NB4 (cell line): ENCODE data around the gene EHMT2.
"Not testable (repeated sequence)": the region's sequence is repeated elsewhere in the genome, so short reads cannot be mapped to it uniquely, and the experiment has no call there.

Source experiments
- DNase-seq: peaks from one replicate; pipeline ENCODE4 v3.0.0; 2010; ENCODE audit warnings: low read depth
- H3K4me3 ChIP-seq: one replicate; pipeline ENCODE4 v1.5.1; 2011; ENCODE audit warnings: mild to moderate bottlenecking, low read depth, low read length, moderate library complexity
- CTCF ChIP-seq: IDR thresholded peaks from one replicate; pipeline ENCODE4 v1.5.1; 2012; ENCODE audit warnings: low read depth, low read length
- MAX ChIP-seq: IDR thresholded peaks from 2 replicates; pipeline ENCODE4 v1.6.1; 2011; ENCODE audit warnings: low read depth, low read length
- MYC ChIP-seq: IDR thresholded peaks from 2 replicates; pipeline ENCODE4 v1.6.1; 2011; ENCODE audit warnings: low read depth, low read length
- POLR2A ChIP-seq: IDR thresholded peaks from 2 replicates; pipeline ENCODE4 v1.6.1; 2011; ENCODE audit warnings: mild to moderate bottlenecking; ENCODE audit not compliant: insufficient read length; ENCODE audit errors: extremely low read depth

The EHMT2 gene

DNA sequence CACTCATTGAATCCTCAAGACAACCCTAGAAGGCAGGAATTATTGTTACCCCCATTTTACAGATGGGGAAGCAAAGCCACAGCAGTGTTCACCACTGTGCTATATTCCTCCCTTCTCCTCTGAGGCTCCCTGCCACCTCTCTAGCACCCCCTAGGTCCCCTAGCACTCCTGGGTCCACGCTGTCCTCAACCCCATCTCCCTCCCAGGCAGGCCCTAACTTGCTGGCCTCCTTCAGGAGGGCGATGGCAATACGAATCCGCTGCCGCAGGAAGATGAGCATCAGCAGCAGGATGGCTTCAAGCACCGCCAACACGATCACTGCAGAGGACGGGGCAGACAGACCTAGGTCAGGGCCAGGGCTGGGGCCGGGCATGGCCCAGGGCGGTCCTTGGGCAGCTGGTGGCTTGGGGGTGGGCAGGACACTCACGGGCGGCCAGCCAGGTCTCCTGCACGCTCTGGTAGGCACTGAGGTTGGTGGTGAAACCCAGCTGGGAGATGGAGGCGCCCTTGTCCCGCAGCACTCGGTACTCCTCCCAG, 27.0 kb downstream of the EHMT2 start:
- TF ChIP-seq MYC (no peak), CTCF (peak; percentile 25)

GRCh38 chr6:31869343-31869742, 28.2 kb downstream of the EHMT2 start:
- DNase-seq: no peak
- no peak overlapping the region for H3K4me3 ChIP-seq
- no peak for TF ChIP-seq MAX
- TF ChIP-seq POLR2A: no peak
- TF ChIP-seq MYC: no peak
- no peak for TF ChIP-seq CTCF

More for the DNA sequence above, 27.0 kb downstream of the EHMT2 start:
- no peak overlapping the region for H3K4me3 ChIP-seq
- DNase-seq: peak; percentile 30

- H3K4me3 ChIP-seq, DNase-seq: not testable (repeated sequence)
These were observed 28.9 kb downstream of the EHMT2 start for GRCh38 chr6:31868658-31868971.

GRCh38 chr6:31865205-31866118, 32.0 kb downstream of the EHMT2 start:
- H3K4me3 ChIP-seq: no peak overlapping the region
- DNase-seq: no peak

DNA sequence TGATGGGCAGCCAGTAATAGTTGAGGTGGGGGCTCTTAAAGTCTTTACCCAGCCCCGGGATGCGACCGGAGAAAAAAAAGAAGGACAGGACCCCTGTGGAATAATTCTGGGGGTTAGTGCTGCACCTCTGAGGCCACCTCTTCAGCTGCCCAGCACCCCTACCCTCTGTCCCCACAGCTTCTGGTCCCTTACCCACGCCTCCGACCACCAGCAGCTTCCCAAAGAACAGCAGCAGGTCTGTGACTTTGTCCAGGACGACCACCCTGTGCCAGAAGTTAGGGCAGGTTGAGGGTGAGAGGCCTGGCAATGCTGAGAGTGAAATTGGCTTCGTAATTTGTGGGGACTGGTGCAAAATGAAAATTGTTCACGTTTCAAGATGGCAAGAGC, 32.7 kb downstream of the EHMT2 start:
- no peak for TF ChIP-seq MAX
- no peak for TF ChIP-seq MYC
- no peak for TF ChIP-seq CTCF
- no peak for DNase-seq
- no peak overlapping the region for H3K4me3 ChIP-seq

More at GRCh38 chr6:31865205-31866118, 32.0 kb downstream of the EHMT2 start:
- TF ChIP-seq MYC: no peak

- not testable (repeated sequence) for DNase-seq
- peak overlapping the region; percentile 85 for H3K4me3 ChIP-seq
These were observed 33.4 kb downstream of the EHMT2 start for GRCh38 chr6:31864123-31864562.

DNA sequence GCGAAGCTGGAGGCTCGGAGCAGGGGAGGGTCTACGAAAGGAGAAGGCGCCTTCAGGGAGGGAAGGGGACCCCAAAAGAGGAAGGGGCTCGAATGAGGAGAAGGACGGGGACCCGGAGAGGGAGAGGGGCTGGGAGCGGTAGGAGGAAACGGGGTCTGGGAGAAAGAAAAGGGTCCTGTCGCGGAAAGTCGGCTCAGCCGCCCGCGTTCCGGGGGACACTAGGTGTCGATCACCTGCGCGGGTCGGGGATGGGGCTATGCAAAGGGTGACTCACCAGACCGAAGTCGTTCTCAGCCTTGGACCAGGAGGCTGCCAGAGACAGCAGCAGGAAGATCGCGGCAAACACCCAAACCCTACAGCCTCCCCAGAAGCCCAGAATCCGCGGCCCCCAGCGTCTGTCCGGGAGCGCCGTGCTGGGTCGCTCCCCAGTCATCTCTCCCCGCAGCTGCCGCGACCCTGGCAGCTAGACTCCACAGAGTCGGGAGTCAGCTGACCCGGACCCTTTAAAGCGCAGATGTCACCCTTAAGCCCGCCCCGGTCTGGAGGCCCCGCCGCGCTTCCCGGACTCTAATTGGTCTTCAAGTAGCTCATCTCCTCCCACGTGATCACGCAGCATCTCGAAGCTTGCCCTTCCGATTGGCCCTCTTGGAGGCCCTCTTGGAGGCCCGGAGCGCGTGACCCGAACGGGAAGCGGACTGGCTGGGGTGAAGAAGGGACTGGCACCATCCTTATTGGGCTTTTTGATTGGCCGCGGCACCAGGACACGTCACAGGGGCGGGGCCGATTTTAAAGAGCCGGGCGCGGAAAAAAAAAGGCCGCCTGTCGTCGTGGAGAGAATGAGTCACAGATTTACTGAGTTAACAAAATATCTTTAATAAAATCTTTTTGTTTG, 34.9 kb downstream of the EHMT2 start, which contains the start of gene NEU1:
Gene NEU1, minus strand, starts transcription at position 478 of the 892 bp plus-strand sequence. Its CDS starts 45 bp downstream, at position 433.
- TF ChIP-seq CTCF (no peak), POLR2A (peak; percentile 78), MYC (no peak; the same call in 1 of the 2 replicates), MAX (peak; percentile 97)
- peak; percentile 100 for DNase-seq

More for the DNA sequence above, 34.9 kb downstream of the EHMT2 start, which contains the start of gene NEU1:
- H3K4me3 ChIP-seq: peak within 1 kb of the TSS; percentile 85
